Omental fat pad (tissue), 4 donors: ENCODE measurements around the gene PAFAH1B2. TPM values are rescaled to one million over a fixed set of nuclear protein-coding genes. Genes with fewer than 3 reads are reported as not detected.

ENCODE experiments used
- ATAC-seq: fragments of 150-250 bp; one replicate; pipeline ENCODE4 v1.9.1; 2016; ENCODE audit warnings: mild to moderate bottlenecking, moderate library complexity; ENCODE audit not compliant: low FRiP score
- DNase-seq: peaks from one replicate; pipeline ENCODE4 v3.0.0-alpha.2; 2019; ENCODE audit warnings: low spot score
- CTCF ChIP-seq, 3 donors: fragments of 450-650 bp; IDR thresholded peaks; one replicate each; pipeline ENCODE4 v1.5.1; 2016 to 2017; ENCODE audit warnings: antibody characterized with exemption in 3 of 3, mild to moderate bottlenecking in 3 of 3, moderate library complexity in 2 of 3
- total RNA-seq, 4 donors: library from RNA; depleted of rRNA; stranded (reverse); fragments of >200 nt; gene quantifications; one replicate each; pipeline ENCODE4 v1.1.0, GENCODE V29; 2016

The PAFAH1B2 gene
- total RNA-seq, 4 donors from 2014 or later, result 76.0 to 108 (median 98.6) TPM

- no peak for TF ChIP-seq CTCF (IDR thresholded peaks at IDR 0.05)
- DNase-seq (no peak), ATAC-seq (no peak)
Observed at GRCh38 chr11:117146521-117146920, 2.4 kb downstream of the PAFAH1B2 start.

GRCh38 chr11:117152066-117152465 lies 8.0 kb downstream of the PAFAH1B2 start:
- TF ChIP-seq CTCF (IDR thresholded peaks at IDR 0.05), result no peak
- DNase-seq (no peak), ATAC-seq (no peak)

- no peak for TF ChIP-seq CTCF (IDR thresholded peaks at IDR 0.05)
- ATAC-seq (no peak), DNase-seq (no peak)
Observed at GRCh38 chr11:117154468-117154867, 10.4 kb downstream of the PAFAH1B2 start.

- DNase-seq, result no peak
- no peak for ATAC-seq
- no peak for TF ChIP-seq CTCF (IDR thresholded peaks at IDR 0.05)
Observed at GRCh38 chr11:117157507-117157906, 13.4 kb downstream of the PAFAH1B2 start.

- ATAC-seq (no peak), DNase-seq (no peak)
- no peak for TF ChIP-seq CTCF (IDR thresholded peaks at IDR 0.05)
Observed at GRCh38 chr11:117159892-117160291, 15.8 kb downstream of the PAFAH1B2 start.

- peak; percentile 32 for ATAC-seq
- no peak for DNase-seq
Observed at GRCh38 chr11:117160826-117161225, 16.7 kb downstream of the PAFAH1B2 start.

More at GRCh38 chr11:117160826-117161225, 16.7 kb downstream of the PAFAH1B2 start:
- no peak for TF ChIP-seq CTCF (IDR thresholded peaks at IDR 0.05)
